Sigmoid colon (tissue), 7 donors: ENCODE data around the gene EDNRB. TPM values are rescaled to one million over a fixed set of nuclear protein-coding genes. Genes with fewer than 3 reads are reported as not detected.

Experiments
- DNase-seq: peaks from one replicate; pipeline ENCODE4 v3.0.0-alpha.2; 2019
- H3K27ac ChIP-seq, 4 donors: fragments of 200-600 bp; sonication (generic); one replicate each; pipeline ENCODE4 v1.5.1; 2016 to 2019; ENCODE audit warnings: mild to moderate bottlenecking in 1 of 4
- H3K27me3 ChIP-seq, 3 donors: fragments of 200-600 bp; sonication (generic); one replicate each; pipeline ENCODE4 v1.5.1; 2019; ENCODE audit warnings: mild to moderate bottlenecking in 1 of 3
- H3K36me3 ChIP-seq, 4 donors: fragments of 200-600 bp; sonication (generic); one replicate each; pipeline ENCODE4 v1.5.1; 2016 to 2019
- H3K4me1 ChIP-seq, 4 donors: fragments of 200-600 bp; sonication (generic); one replicate each; pipeline ENCODE4 v1.5.1; 2017 to 2019
- H3K4me3 ChIP-seq, 4 donors: fragments of 200-600 bp; sonication (generic); one replicate each; pipeline ENCODE4 v1.5.1; 2017 to 2019; ENCODE audit warnings: mild to moderate bottlenecking in 2 of 4, moderate library complexity in 1 of 4
- H3K9me3 ChIP-seq, 4 donors: fragments of 200-600 bp in 3 of 4; sonication (generic) in 3 of 4; one replicate each; pipeline versions ENCODE4 v1.5.1 to v1.6.1; 2013 to 2019
- CTCF ChIP-seq, 4 experiments: fragments of 450-650 bp in 3 of 4; fragments of 200-600 bp in 1 of 4; IDR thresholded peaks; one replicate each; pipeline ENCODE4 v1.5.1; 2016 to 2019; ENCODE audit warnings: antibody characterized with exemption in 4 of 4, mild to moderate bottlenecking in 3 of 4, moderate library complexity in 2 of 4
- EP300 ChIP-seq, 4 donors: sonication (generic); formaldehyde crosslinking; IDR thresholded peaks; one replicate each; pipeline ENCODE4 v1.6.1; 2017; ENCODE audit warnings: antibody characterized with exemption in 4 of 4
- POLR2A ChIP-seq, 2 donors: fragments of 450-650 bp; IDR thresholded peaks; one replicate each; pipeline ENCODE4 v1.6.1; 2016; ENCODE audit warnings: antibody characterized with exemption in 2 of 2, mild to moderate bottlenecking in 2 of 2, moderate library complexity in 2 of 2
- POLR2AphosphoS5 ChIP-seq, 4 donors: sonication (generic); formaldehyde crosslinking; IDR thresholded peaks; one replicate each; pipeline ENCODE4 v1.6.1; 2017; ENCODE audit warnings: antibody characterized with exemption in 4 of 4
- WGBS, 2 donors: extraction: QIAGEN DNeasy Blood & Tissue Kit; methylation state at CpG; one replicate each; pipeline ENCODE4 v1.1.7; 2013; 5-methylcytosine and 5-hydroxymethylcytosine counted together
- intact Hi-C: fragments of 100-400 bp; cut with DNase I; formaldehyde crosslinking; loops from one replicate; pipeline ENCODE4 v1.15.1; 2023
- polyA plus RNA-seq, 3 donors: library from polyadenylated mRNA; stranded (reverse); fragments of 200-250 nt; gene quantifications; one replicate each; pipeline ENCODE4 v1.2.3, GENCODE V29; 2013
- total RNA-seq, 4 donors: library from RNA; depleted of rRNA; stranded (reverse); fragments of >200 nt; gene quantifications; one replicate each; pipeline ENCODE4 v1.1.0, GENCODE V29; 2016
- donor health status: healthy with polysubstance abuse.
- donor health status: Bipolar disorder and iron deficiency.
- donor health status: healthy.

The EDNRB gene
- total and polyA plus RNA-seq, 7 donors, result 1.6 to 17.6 (median 14.9) TPM

- intact Hi-C loops, result no loop called here
- TF ChIP-seq EP300 (IDR thresholded peaks at IDR 0.05) (no peak), POLR2AphosphoS5 (IDR thresholded peaks at IDR 0.05) (peak in 3 of 4 donors; percentile 9 to 36 (median 30))
- 3 to 13% methylated on average over 29 of the region's 29 CpGs for WGBS, 2 donors
- Histone ChIP-seq H3K36me3 (no peaks in the 10 kb centered on the region), H3K4me1 (peaks cover 0 to 19% (median 17%) of the 10 kb centered on the region in 4 donors), H3K9me3 (no peaks in the 10 kb centered on the region), H3K27ac (peak overlapping the region; percentile 35 to 60 (median 48)), H3K4me3 (peak overlapping the region; percentile 29 to 55 (median 50)), H3K27me3 (peaks cover 0 to 38% (median 4%) of the 10 kb centered on the region in 3 donors)
- peak; percentile 79 for DNase-seq
Measured at GRCh38 chr13:77919246-77919920, 752 bp upstream of the EDNRB start.

GRCh38 chr13:77916488-77916887 lies 2.1 kb downstream of the EDNRB start:
- DNase-seq, result no peak
- WGBS, 2 donors, result 71 to 73% methylated on average over 4 of the region's 4 CpGs
- Histone ChIP-seq H3K27me3 (peaks cover 0 to 38% (median 4%) of the 10 kb centered on the region in 3 donors), H3K4me3 (peak overlapping the region in 3 of 4 donors; percentile 13 to 55 (median 49)), H3K9me3 (no peaks in the 10 kb centered on the region), H3K4me1 (peaks cover 0 to 19% (median 17%) of the 10 kb centered on the region in 4 donors), H3K36me3 (no peaks in the 10 kb centered on the region), H3K27ac (peak overlapping the region in 1 of 4 donors; percentile 16)
- intact Hi-C loops, result no loop called here
- TF ChIP-seq POLR2AphosphoS5 (IDR thresholded peaks at IDR 0.05) (no peak), EP300 (IDR thresholded peaks at IDR 0.05) (no peak), POLR2A (IDR thresholded peaks at IDR 0.05) (no peak), CTCF (IDR thresholded peaks at IDR 0.05) (no peak)

- no peak for DNase-seq
- intact Hi-C loops, result no loop called here
- Histone ChIP-seq H3K4me1 (peaks cover 0 to 19% (median 17%) of the 10 kb centered on the region in 4 donors), H3K36me3 (no peaks in the 10 kb centered on the region), H3K4me3 (peak overlapping the region in 3 of 4 donors; percentile 13 to 55 (median 49)), H3K27me3 (peaks cover 0 to 38% (median 4%) of the 10 kb centered on the region in 3 donors), H3K9me3 (no peaks in the 10 kb centered on the region), H3K27ac (peak overlapping the region in 1 of 4 donors; percentile 16)
- TF ChIP-seq CTCF (IDR thresholded peaks at IDR 0.05), result no peak
- WGBS, 2 donors, result 80 to 84% methylated on average over 1 of the region's 1 CpG
Measured at GRCh38 chr13:77915686-77916085, 2.9 kb downstream of the EDNRB start.

DNA sequence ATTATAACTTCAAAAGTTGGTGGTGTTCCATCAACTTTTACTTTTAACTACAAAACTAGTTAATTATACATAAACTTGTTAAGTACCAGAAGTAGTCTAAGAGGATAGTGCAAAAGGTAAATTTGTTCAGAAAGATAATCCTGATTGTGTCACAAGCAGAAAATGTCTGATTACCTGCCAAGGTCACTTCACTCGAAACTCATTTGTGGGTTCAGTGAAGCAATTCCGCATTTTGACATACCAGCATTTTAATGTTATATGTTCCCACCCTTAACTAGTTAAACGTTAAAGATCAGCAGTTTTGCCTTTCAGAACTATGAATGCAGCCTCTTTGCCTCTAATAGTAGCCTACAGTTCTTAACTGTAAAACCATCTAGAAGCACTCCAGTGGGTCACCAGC lies 5.6 kb downstream of the EDNRB start:
- no peaks in the 10 kb centered on the region for H3K36me3 ChIP-seq
- TF ChIP-seq EP300 (IDR thresholded peaks at IDR 0.05) (no peak), POLR2AphosphoS5 (IDR thresholded peaks at IDR 0.05) (no peak), POLR2A (IDR thresholded peaks at IDR 0.05) (no peak), CTCF (IDR thresholded peaks at IDR 0.05) (no peak)
- H3K4me3 ChIP-seq, result no peak overlapping the region
- peaks cover 0 to 13% (median 0%) of the 10 kb centered on the region in 3 donors for H3K27me3 ChIP-seq
- intact Hi-C loops, result no loop called here
- no peak for DNase-seq
- H3K4me1 ChIP-seq, result peaks cover 0 to under 1% (median 0%) of the 10 kb centered on the region in 4 donors
- 25 to 68% methylated on average over 3 of the region's 3 CpGs for WGBS, 2 donors
- no peak overlapping the region for H3K27ac ChIP-seq
- no peaks in the 10 kb centered on the region for H3K9me3 ChIP-seq

DNA sequence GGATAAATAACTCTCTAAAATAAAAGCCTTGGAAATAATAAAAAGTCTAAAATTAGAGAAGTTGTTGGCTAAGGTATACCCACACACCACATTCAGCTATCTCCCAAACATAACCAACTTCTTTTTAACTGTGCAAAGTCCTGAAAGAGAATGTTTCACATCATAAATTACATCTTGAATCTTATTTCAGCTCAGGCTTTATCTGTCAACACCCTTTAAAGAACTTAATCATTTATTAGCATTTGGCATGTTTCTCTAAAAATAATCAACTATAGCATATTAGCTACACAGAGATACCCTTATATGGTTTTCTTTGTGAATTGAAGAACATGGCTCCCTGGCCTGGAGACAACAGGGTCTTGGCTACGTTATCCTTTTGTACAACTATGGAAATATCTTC lies 6.9 kb downstream of the EDNRB start:
- no peak for DNase-seq
- intact Hi-C loops, result no loop called here
- Histone ChIP-seq H3K27ac (no peak overlapping the region), H3K36me3 (no peaks in the 10 kb centered on the region), H3K4me1 (no peaks in the 10 kb centered on the region), H3K27me3 (peaks cover 0 to under 1% (median 0%) of the 10 kb centered on the region in 3 donors), H3K9me3 (no peaks in the 10 kb centered on the region), H3K4me3 (no peak overlapping the region)
- WGBS, 2 donors, result 78 to 84% methylated on average over 1 of the region's 1 CpG
- no peak for TF ChIP-seq EP300 (IDR thresholded peaks at IDR 0.05)
- no peak for TF ChIP-seq POLR2AphosphoS5 (IDR thresholded peaks at IDR 0.05)
- TF ChIP-seq CTCF (IDR thresholded peaks at IDR 0.05), result no peak
- TF ChIP-seq POLR2A (IDR thresholded peaks at IDR 0.05), result no peak
